NCI-H460 (cell line): ENCODE results near the gene TFR2. TPM values are rescaled to one million over a fixed set of nuclear protein-coding genes. Genes with fewer than 3 reads are reported as not detected.

Experiments
- DNase-seq: peaks from one replicate; pipeline ENCODE4 v3.0.0-alpha.2; 2016; ENCODE audit warnings: low read depth; ENCODE audit errors: extremely low read depth
- polyA plus RNA-seq: library from polyadenylated mRNA; depleted of rRNA; stranded (reverse); fragments of >200 nt; gene quantifications from 2 replicates; pipeline ENCODE4 v1.2.3, GENCODE V29; 2014; cell fraction: nucleus; rRNA removed
- total RNA-seq: library from RNA; depleted of rRNA; stranded (reverse); fragments of >200 nt; shearing (Covaris generic); gene quantifications from 2 replicates; pipeline ENCODE4 v1.2.3, GENCODE V29; 2014; rRNA removed

The TFR2 gene
- total RNA-seq: 1.4 and 3.8 TPM in 2 replicates
- 16.0 and 19.4 TPM in 2 replicates for polyA plus RNA-seq

GRCh38 chr7:100641463-100641859 lies at the start of gene TFR2:
TSS of gene TFR2 (minus strand) at chr7:100641552. CDS start at chr7:100641509, 43 bp downstream.
- no peak for DNase-seq

GRCh38 chr7:100689230-100690135 lies 48.1 kb upstream of the TFR2 start:
- no peak for DNase-seq

- no peak for DNase-seq
These were observed 47.0 kb upstream of the TFR2 start for GRCh38 chr7:100688326-100688860.

GRCh38 chr7:100687751-100688300 lies 46.5 kb upstream of the TFR2 start:
- DNase-seq: no peak

- no peak for DNase-seq
These were observed 45.9 kb upstream of the TFR2 start for GRCh38 chr7:100687261-100687660.

- no peak for DNase-seq
These were observed 45.5 kb upstream of the TFR2 start for GRCh38 chr7:100686822-100687211.

- DNase-seq: no peak
These were observed 45.0 kb upstream of the TFR2 start for GRCh38 chr7:100686201-100686821.

- DNase-seq: no peak
These were observed 44.3 kb upstream of the TFR2 start for GRCh38 chr7:100685631-100686145.

GRCh38 chr7:100685049-100685605 lies 43.8 kb upstream of the TFR2 start:
- no peak for DNase-seq

GRCh38 chr7:100684534-100685042 lies 43.2 kb upstream of the TFR2 start:
- DNase-seq: no peak

GRCh38 chr7:100683659-100684533 lies 42.5 kb upstream of the TFR2 start:
- no peak for DNase-seq

- DNase-seq: no peak
These were observed 41.8 kb upstream of the TFR2 start for GRCh38 chr7:100682991-100683658.

- DNase-seq: no peak
These were observed 40.9 kb upstream of the TFR2 start for GRCh38 chr7:100682228-100682741.

- no peak for DNase-seq
These were observed 40.3 kb upstream of the TFR2 start for GRCh38 chr7:100681491-100682227.

GRCh38 chr7:100680576-100681271 lies 39.4 kb upstream of the TFR2 start:
- no peak for DNase-seq

- DNase-seq: no peak
These were observed 38.7 kb upstream of the TFR2 start for GRCh38 chr7:100679927-100680575.
